ENCODE data around the gene TLK2. TPM values are rescaled to one million over a fixed set of nuclear protein-coding genes. Genes with fewer than 3 reads are reported as not detected.
"Not testable (repeated sequence)": the region's sequence is repeated elsewhere in the genome, so short reads cannot be mapped to it uniquely, and the experiment has no call there.

TLK2 gene
- total RNA-seq, 1 experiment from 2014 or later = 68.8 TPM

GRCh38 chr17:62591333-62591732 lies 112.7 kb downstream of the TLK2 start:
- no peaks in the 10 kb centered on the region for H3K4me1 Mint-ChIP-seq (ENCODE audit: low read depth, unreplicated experiment)
- BruUV-seq (replicated peaks) = no TSS peak
- Histone ChIP-seq H3K4me1 (no peaks in the 10 kb centered on the region), H3K36me3 (ENCODE audit: control insufficient read depth, insufficient read depth, low read length) (peaks cover 2% of the 10 kb centered on the region), H3K27me3 (replicated peaks; ENCODE audit: control insufficient read depth, insufficient read depth, low read length) (no peaks in the 10 kb centered on the region), H3K9me3 (no peaks in the 10 kb centered on the region), H3K4me3 (ENCODE audit: low read depth, low read length) (no peak overlapping the region)
- no peaks in the 10 kb centered on the region for H3K9me3 Mint-ChIP-seq (ENCODE audit: unreplicated experiment)
- POLR2A ChIA-PET = no interaction called here
- no peaks in the 10 kb centered on the region for H3K27me3 Mint-ChIP-seq (ENCODE audit: insufficient read depth, unreplicated experiment)
- intact Hi-C loops (cut with micrococcal nuclease; ENCODE audit: unreplicated experiment) = no loop called here
- no peak for DNase-seq
- H3K27ac Mint-ChIP-seq (ENCODE audit: unreplicated experiment) = no peak overlapping the region
- TF ChIP-seq CTCF (IDR thresholded peaks at IDR 0.05; ENCODE audit: insufficient read depth in 1 of 2, low read depth in 1 of 2, low read length in 1 of 2, severe bottlenecking in 1 of 2, unreplicated experiment in 1 of 2) = no peak
- peaks cover 64% of the 10 kb centered on the region for H3K36me3 Mint-ChIP-seq (ENCODE audit: insufficient read depth, unreplicated experiment)
- no peak overlapping the region for H3K4me3 Mint-ChIP-seq (ENCODE audit: unreplicated experiment)
- CTCF ChIA-PET = no interaction called here

GRCh38 chr17:62591822-62592221 lies 113.2 kb downstream of the TLK2 start:
- not testable (repeated sequence) for H3K4me3 ChIP-seq (ENCODE audit: low read depth, low read length)

GRCh38 chr17:62592341-62593099 lies 113.9 kb downstream of the TLK2 start:
- no peaks in the 10 kb centered on the region for H3K27me3 Mint-ChIP-seq (ENCODE audit: insufficient read depth, unreplicated experiment)
- no peak for TF ChIP-seq CTCF (IDR thresholded peaks at IDR 0.05; ENCODE audit: insufficient read depth in 1 of 2, low read depth in 1 of 2, low read length in 1 of 2, severe bottlenecking in 1 of 2, unreplicated experiment in 1 of 2)
- Histone ChIP-seq H3K4me1 (no peaks in the 10 kb centered on the region), H3K27me3 (replicated peaks; ENCODE audit: control insufficient read depth, insufficient read depth, low read length) (no peaks in the 10 kb centered on the region), H3K4me3 (ENCODE audit: low read depth, low read length) (no peak overlapping the region), H3K36me3 (ENCODE audit: control insufficient read depth, insufficient read depth, low read length) (peaks cover 2% of the 10 kb centered on the region), H3K9me3 (no peaks in the 10 kb centered on the region)
- H3K36me3 Mint-ChIP-seq (ENCODE audit: insufficient read depth, unreplicated experiment) = peaks cover 76% of the 10 kb centered on the region
- ChIA-PET POLR2A (no interaction called here), CTCF (interaction anchor here (0.6 to 1.0 kb wide), 2 partner anchors 40 to 153 kb away, joined by 3 to 4 read pairs; no protein-coding TSS in a partner anchor)
- H3K27ac Mint-ChIP-seq (ENCODE audit: unreplicated experiment) = no peak overlapping the region
- BruUV-seq (replicated peaks) = no TSS peak
- no peaks in the 10 kb centered on the region for H3K9me3 Mint-ChIP-seq (ENCODE audit: unreplicated experiment)
- intact Hi-C loops (cut with micrococcal nuclease; ENCODE audit: unreplicated experiment) = no loop called here
- no peak overlapping the region for H3K4me3 Mint-ChIP-seq (ENCODE audit: unreplicated experiment)
- DNase-seq = no peak
- H3K4me1 Mint-ChIP-seq (ENCODE audit: low read depth, unreplicated experiment) = no peaks in the 10 kb centered on the region

More at GRCh38 chr17:62591822-62592221, 113.2 kb downstream of the TLK2 start:
- H3K9me3 ChIP-seq; H3K27ac Mint-ChIP-seq (ENCODE audit: unreplicated experiment); H3K27me3 Mint-ChIP-seq (ENCODE audit: insufficient read depth, unreplicated experiment); H3K4me1 Mint-ChIP-seq (ENCODE audit: low read depth, unreplicated experiment); BruUV-seq (replicated peaks); H3K27me3 ChIP-seq (replicated peaks; ENCODE audit: control insufficient read depth, insufficient read depth, low read length); H3K36me3 ChIP-seq (ENCODE audit: control insufficient read depth, insufficient read depth, low read length); intact Hi-C loops (cut with micrococcal nuclease; ENCODE audit: unreplicated experiment); H3K4me3 Mint-ChIP-seq (ENCODE audit: unreplicated experiment); H3K4me1 ChIP-seq; H3K9me3 Mint-ChIP-seq (ENCODE audit: unreplicated experiment); CTCF ChIA-PET; POLR2A ChIA-PET; DNase-seq: not testable (repeated sequence)
- H3K36me3 Mint-ChIP-seq (ENCODE audit: insufficient read depth, unreplicated experiment) = peaks cover 69% of the 10 kb centered on the region

All from Caco-2 (cell line).